ENCODE measurements around the gene SLFN11.

Gene SLFN11

DNA sequence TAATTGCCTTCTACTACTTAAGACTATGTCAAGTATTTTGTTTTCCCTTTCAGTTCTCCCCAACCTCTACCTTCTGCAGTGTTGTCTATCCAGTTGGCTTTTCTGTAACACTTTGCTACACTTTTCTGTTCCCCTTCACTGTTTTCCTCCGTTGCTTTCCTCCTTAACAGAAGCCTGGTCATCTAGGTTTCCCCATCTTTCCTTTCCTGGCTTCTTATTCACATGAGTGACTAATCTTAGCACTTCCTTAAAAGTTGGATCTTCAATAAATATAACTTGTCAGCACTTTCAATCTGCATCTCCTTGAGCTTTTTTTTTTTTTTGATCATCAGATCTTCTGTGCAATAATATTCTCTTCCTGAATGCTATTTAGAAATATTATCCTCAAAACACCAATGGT, 2.8 kb upstream of the SLFN11 start:
- TF ChIP-seq, protein P1, sequence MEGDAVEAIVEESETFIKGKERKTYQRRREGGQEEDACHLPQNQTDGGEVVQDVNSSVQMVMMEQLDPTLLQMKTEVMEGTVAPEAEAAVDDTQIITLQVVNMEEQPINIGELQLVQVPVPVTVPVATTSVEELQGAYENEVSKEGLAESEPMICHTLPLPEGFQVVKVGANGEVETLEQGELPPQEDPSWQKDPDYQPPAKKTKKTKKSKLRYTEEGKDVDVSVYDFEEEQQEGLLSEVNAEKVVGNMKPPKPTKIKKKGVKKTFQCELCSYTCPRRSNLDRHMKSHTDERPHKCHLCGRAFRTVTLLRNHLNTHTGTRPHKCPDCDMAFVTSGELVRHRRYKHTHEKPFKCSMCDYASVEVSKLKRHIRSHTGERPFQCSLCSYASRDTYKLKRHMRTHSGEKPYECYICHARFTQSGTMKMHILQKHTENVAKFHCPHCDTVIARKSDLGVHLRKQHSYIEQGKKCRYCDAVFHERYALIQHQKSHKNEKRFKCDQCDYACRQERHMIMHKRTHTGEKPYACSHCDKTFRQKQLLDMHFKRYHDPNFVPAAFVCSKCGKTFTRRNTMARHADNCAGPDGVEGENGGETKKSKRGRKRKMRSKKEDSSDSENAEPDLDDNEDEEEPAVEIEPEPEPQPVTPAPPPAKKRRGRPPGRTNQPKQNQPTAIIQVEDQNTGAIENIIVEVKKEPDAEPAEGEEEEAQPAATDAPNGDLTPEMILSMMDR (conservative IDR thresholded peaks at IDR 0.05; ENCODE audit: low read depth): no peak
- POLR2A ChIA-PET (ENCODE audit: low non-redundant PET): no interaction called here
- DNase-seq (ENCODE audit: low spot score): no peak
- no peak overlapping the region for H3K27ac ChIP-seq
- CTCF ChIA-PET: interaction anchor here (0.6 kb wide), 1 partner anchor 122 kb away, joined by 3 read pairs; no protein-coding TSS in a partner anchor

DNA sequence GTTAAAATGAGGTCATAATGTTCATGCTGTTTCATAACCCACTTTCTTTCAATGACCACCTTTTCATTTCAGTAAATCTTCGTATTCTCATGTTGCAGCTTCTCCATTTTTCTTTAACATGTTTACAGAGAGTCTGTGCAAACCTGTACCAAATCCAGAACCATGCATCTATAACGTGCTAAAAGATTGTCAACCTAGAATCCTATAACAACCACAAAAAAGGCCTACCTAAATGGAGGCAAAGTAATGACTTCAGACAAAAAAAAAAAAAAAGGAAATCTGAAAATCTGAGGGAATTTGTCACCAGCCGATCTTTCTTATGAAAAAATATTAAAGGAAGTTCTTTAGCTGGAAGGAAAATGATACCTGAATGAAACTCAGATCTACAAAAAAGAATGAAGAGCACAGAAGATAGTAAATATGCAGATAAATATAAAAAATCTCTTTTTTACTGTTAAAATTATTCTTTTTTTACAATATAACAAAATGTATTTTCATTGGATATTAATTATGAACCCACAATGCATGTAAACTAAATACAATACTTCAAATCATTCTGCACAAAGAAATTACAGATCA, 1.4 kb upstream of the SLFN11 start:
- ChIA-PET POLR2A (ENCODE audit: low non-redundant PET) (no interaction called here), CTCF (no interaction called here)
- no peak for DNase-seq (ENCODE audit: low spot score)
- H3K27ac ChIP-seq: no peak overlapping the region
- TF ChIP-seq, protein P1 (conservative IDR thresholded peaks at IDR 0.05; ENCODE audit: low read depth): no peak

DNA sequence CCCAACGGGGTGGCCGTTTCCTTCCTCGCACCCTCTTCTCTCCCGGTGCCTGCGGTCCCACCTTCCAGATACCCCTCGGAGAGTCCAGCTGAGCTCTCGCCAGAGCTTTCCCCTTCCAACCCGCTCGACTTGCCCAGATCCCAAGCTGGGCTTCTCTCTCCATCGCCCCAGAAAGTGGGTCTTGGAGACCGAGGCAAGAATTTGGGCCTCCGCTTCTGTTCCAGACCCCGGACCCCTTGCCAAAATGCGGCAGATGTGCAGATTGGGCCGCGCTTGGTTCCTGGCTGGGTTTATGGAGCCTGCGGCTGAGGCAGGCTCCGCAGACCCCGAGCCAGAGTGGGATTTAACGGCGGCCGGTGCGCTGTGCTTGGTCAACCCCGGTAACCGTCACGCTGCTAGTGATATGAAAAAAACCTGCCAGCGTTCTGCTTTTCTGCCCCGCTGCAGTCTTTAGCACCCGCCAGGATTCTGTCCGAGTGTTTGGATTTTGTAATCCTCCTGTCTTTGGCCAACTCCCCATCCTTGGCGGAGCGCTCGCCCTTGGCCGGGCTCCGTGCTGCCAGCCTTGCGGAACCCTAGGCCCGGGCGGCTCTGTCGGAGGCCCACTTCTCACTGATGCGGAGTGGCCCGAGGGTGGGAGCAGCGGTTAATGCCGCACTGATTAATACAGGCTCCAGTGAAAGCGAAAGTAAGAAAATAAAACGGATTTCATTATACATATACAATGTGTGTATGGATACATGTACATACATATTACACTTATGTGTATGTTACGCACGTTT, 754 bp upstream of the SLFN11 start:
- TF ChIP-seq, protein P1 (conservative IDR thresholded peaks at IDR 0.05; ENCODE audit: low read depth): no peak
- POLR2A ChIA-PET (ENCODE audit: low non-redundant PET): no interaction called here
- DNase-seq (ENCODE audit: low spot score): peak; percentile 20
- CTCF ChIA-PET: interaction anchor here (0.6 kb wide), 1 partner anchor 339 kb away, joined by 3 read pairs; no protein-coding TSS in a partner anchor
- H3K27ac ChIP-seq: no peak overlapping the region

GRCh38 chr17:35372846-35373533, 431 bp downstream of the SLFN11 start:
- CTCF ChIA-PET: no interaction called here
- TF ChIP-seq, protein P1 (conservative IDR thresholded peaks at IDR 0.05; ENCODE audit: low read depth): no peak
- POLR2A ChIA-PET (ENCODE audit: low non-redundant PET): no interaction called here
- H3K27ac ChIP-seq: no peak overlapping the region
- peak; percentile 13 for DNase-seq (ENCODE audit: low spot score)

- CTCF ChIA-PET: no interaction called here
- no peak overlapping the region for H3K27ac ChIP-seq
- TF ChIP-seq, protein P1 (conservative IDR thresholded peaks at IDR 0.05; ENCODE audit: low read depth): no peak
- POLR2A ChIA-PET (ENCODE audit: low non-redundant PET): no interaction called here
- DNase-seq (ENCODE audit: low spot score): no peak
Observed at GRCh38 chr17:35371934-35372333, 1.5 kb downstream of the SLFN11 start.

GRCh38 chr17:35368081-35368830, 5.2 kb downstream of the SLFN11 start:
- CTCF ChIA-PET: interaction anchor here (1.3 kb wide), 1 partner anchor 10 kb away, joined by 3 read pairs; no protein-coding TSS in a partner anchor
- DNase-seq (ENCODE audit: low spot score): no peak

More at GRCh38 chr17:35368081-35368830, 5.2 kb downstream of the SLFN11 start:
- POLR2A ChIA-PET (ENCODE audit: low non-redundant PET): no interaction called here
- H3K27ac ChIP-seq: no peak overlapping the region
- TF ChIP-seq, protein P1 (conservative IDR thresholded peaks at IDR 0.05; ENCODE audit: low read depth): no peak

Measured in RWPE1 (cell line).